ENCODE measurements around the gene ETV3.

DNA sequence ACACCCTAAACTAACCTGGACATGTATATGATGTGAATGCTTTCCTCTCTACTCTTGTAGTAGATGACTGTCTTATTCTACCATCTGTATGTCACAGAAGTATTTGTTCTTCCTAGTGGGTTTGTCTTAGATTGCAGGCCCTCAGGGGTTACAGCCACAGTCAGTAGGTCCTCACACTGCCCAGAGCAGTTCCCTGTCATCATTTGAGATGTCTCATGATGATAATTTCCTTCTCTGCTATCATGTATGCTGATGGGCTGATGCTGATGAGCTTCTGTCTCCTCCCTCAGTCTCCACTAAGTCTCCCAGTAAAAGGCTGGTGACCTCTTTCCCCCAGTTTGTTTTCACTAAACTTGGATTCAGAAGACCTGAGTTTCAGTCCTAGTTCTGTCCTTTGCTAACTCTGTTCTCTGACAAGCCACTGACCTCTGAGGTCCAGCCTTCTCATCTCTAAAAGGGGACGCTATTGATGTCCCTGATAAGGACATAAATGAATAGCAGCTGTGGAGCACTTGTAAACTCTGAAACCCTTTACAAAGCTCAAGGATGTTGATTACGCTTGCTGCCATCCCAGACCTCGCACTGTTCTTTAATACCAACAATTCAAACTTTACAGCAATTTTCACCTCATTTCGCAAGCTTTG, 3.1 kb upstream of the ETV3 start:
- no peak for TF ChIP-seq POLR2A (IDR thresholded peaks at IDR 0.05)
- TF ChIP-seq CTCF (IDR thresholded peaks at IDR 0.05): no peak
